Neuronal stem cell (in vitro differentiated cells): ENCODE results near the gene ARHGAP29.

Experiments
- DNase-seq: peaks from one replicate; pipeline ENCODE4 v3.0.0-alpha.2; 2013; ENCODE audit warnings: low spot score
- H2AFZ ChIP-seq: one replicate; pipeline ENCODE4 v1.6.1; 2013; ENCODE audit warnings: mild to moderate bottlenecking, low read length, inconsistent platforms
- H2AK5ac ChIP-seq: 2 replicates; pipeline ENCODE4 v1.6.1; 2013; ENCODE audit warnings: low read depth, mild to moderate bottlenecking, inconsistent platforms, low read length, moderate library complexity, mixed read lengths
- H2BK120ac ChIP-seq: 2 replicates; pipeline ENCODE4 v1.6.1; 2013; ENCODE audit warnings: low read depth, mild to moderate bottlenecking, inconsistent platforms, low read length, moderate library complexity, mixed read lengths
- H2BK12ac ChIP-seq: one replicate; pipeline ENCODE4 v1.6.1; 2013; ENCODE audit warnings: low read length, inconsistent platforms
- H2BK15ac ChIP-seq: 2 replicates; pipeline ENCODE4 v1.6.1; 2013; ENCODE audit warnings: mild to moderate bottlenecking, low read length, inconsistent platforms, mixed read lengths
- H2BK5ac ChIP-seq: one replicate; pipeline ENCODE4 v1.6.1; 2013; ENCODE audit warnings: inconsistent platforms, mild to moderate bottlenecking, low read length, moderate library complexity
- H3K14ac ChIP-seq: one replicate; pipeline ENCODE4 v1.6.1; 2013; ENCODE audit warnings: low read length, inconsistent platforms
- H3K18ac ChIP-seq: 2 replicates; pipeline ENCODE4 v1.6.1; 2013; ENCODE audit warnings: low read length, inconsistent platforms
- H3K23ac ChIP-seq: 2 replicates; pipeline ENCODE4 v1.6.1; 2013; ENCODE audit warnings: low read depth, mild to moderate bottlenecking, mixed read lengths, low read length, inconsistent platforms; ENCODE audit not compliant: poor library complexity
- H3K27ac ChIP-seq: replicated peaks from 3 replicates; pipeline ENCODE4 v1.5.1; 2013; ENCODE audit warnings: low read length, inconsistent platforms
- H3K27me3 ChIP-seq, 3 experiments: 2 replicates each; pipeline ENCODE4 v1.6.1; 2013; ENCODE audit warnings: low read length in 3 of 3, mild to moderate bottlenecking in 2 of 3, inconsistent platforms in 1 of 3, low read depth in 1 of 3, mixed read lengths in 1 of 3, moderate library complexity in 1 of 3; ENCODE audit not compliant: control insufficient read depth in 3 of 3, insufficient read depth in 3 of 3
- H3K36me3 ChIP-seq, 2 donors: replicated peaks in 1 of 2; 2 replicates each; pipeline ENCODE4 v1.6.1; 2013; ENCODE audit warnings: low read length in 2 of 2; ENCODE audit not compliant: control insufficient read depth in 2 of 2, insufficient read depth in 2 of 2
- H3K4ac ChIP-seq: 2 replicates; pipeline ENCODE4 v1.6.1; 2013; ENCODE audit warnings: inconsistent platforms, mild to moderate bottlenecking, low read length, moderate library complexity
- H3K4me1 ChIP-seq, 2 donors: 1 replicate in 1 of 2; 2 replicates in 1 of 2; pipeline ENCODE4 v1.6.1; 2013; ENCODE audit warnings: low read length in 2 of 2, low read depth in 1 of 2; ENCODE audit not compliant: control insufficient read depth in 2 of 2, insufficient read depth in 1 of 2
- H3K4me2 ChIP-seq: one replicate; pipeline ENCODE4 v1.6.1; 2013; ENCODE audit warnings: mild to moderate bottlenecking, low read length, inconsistent platforms; ENCODE audit not compliant: insufficient read depth, poor library complexity, severe bottlenecking
- H3K4me3 ChIP-seq, 2 donors: 2 replicates each; pipeline ENCODE4 v1.5.1; 2013; ENCODE audit warnings: low read length in 2 of 2, mild to moderate bottlenecking in 2 of 2, inconsistent platforms in 1 of 2, moderate library complexity in 1 of 2
- H3K79me1 ChIP-seq: one replicate; pipeline ENCODE4 v1.6.1; 2013; ENCODE audit warnings: low read depth, mild to moderate bottlenecking, inconsistent platforms, low read length, moderate library complexity
- H3K9ac ChIP-seq: one replicate; pipeline ENCODE4 v1.6.1; 2013; ENCODE audit warnings: mild to moderate bottlenecking, low read depth, low read length, inconsistent platforms; ENCODE audit not compliant: poor library complexity
- H3K9me3 ChIP-seq, 2 donors: replicated peaks in 1 of 2; 2 replicates each; pipeline versions ENCODE3 to v1.6.1; 2013; ENCODE audit warnings: low read length in 2 of 2, mild to moderate bottlenecking in 2 of 2, inconsistent platforms in 1 of 2, low read depth in 1 of 2, mixed read lengths in 1 of 2, moderate library complexity in 1 of 2; ENCODE audit not compliant: control insufficient read depth in 2 of 2, insufficient read depth in 1 of 2
- H4K8ac ChIP-seq: one replicate; pipeline ENCODE4 v1.6.1; 2013; ENCODE audit warnings: low read depth, mild to moderate bottlenecking, inconsistent platforms, low read length, moderate library complexity
- H4K91ac ChIP-seq: one replicate; pipeline ENCODE4 v1.6.1; 2013; ENCODE audit warnings: low read length, low read depth, mild to moderate bottlenecking, inconsistent platforms; ENCODE audit not compliant: poor library complexity
- WGBS, 2 donors: extraction: QIAGEN DNeasy Blood & Tissue Kit; methylation state at CpG; one replicate each; pipeline ENCODE4 v1.1.7; 2013; ENCODE audit warnings: missing lambda C conversion rate in 2 of 2, mixed read lengths in 1 of 2; ENCODE audit not compliant: insufficient read length in 2 of 2, insufficient replicate concordance in 1 of 2; ENCODE audit errors: extremely low coverage in 2 of 2; 5-methylcytosine and 5-hydroxymethylcytosine counted together

Gene ARHGAP29

GRCh38 chr1:94265011-94265422 lies 27.6 kb upstream of the ARHGAP29 start:
- Histone ChIP-seq H3K4ac (no peak overlapping the region), H3K36me3 (no peaks in the 10 kb centered on the region), H3K4me2 (no peak overlapping the region), H3K14ac (no peak overlapping the region), H3K27me3 (peaks cover 0 to 10% (median 0%) of the 10 kb centered on the region in 3 experiments), H2BK12ac (no peak overlapping the region), H3K79me1 (no peaks in the 10 kb centered on the region), H3K27ac (no peak overlapping the region), H2BK15ac (no peak overlapping the region), H3K4me3 (no peak overlapping the region), H3K23ac (no peak overlapping the region), H3K4me1 (no peaks in the 10 kb centered on the region), H3K9me3 (no peaks in the 10 kb centered on the region), H2AK5ac (no peak overlapping the region), H3K18ac (no peak overlapping the region), H2BK120ac (no peak overlapping the region), H2AFZ (no peak overlapping the region), H4K8ac (no peak overlapping the region), H4K91ac (no peak overlapping the region), H2BK5ac (no peak overlapping the region), H3K9ac (no peak overlapping the region)
- no peak for DNase-seq
- WGBS, 2 donors, result no CpG with 5 or more reads among the region's 3 CpGs

DNA sequence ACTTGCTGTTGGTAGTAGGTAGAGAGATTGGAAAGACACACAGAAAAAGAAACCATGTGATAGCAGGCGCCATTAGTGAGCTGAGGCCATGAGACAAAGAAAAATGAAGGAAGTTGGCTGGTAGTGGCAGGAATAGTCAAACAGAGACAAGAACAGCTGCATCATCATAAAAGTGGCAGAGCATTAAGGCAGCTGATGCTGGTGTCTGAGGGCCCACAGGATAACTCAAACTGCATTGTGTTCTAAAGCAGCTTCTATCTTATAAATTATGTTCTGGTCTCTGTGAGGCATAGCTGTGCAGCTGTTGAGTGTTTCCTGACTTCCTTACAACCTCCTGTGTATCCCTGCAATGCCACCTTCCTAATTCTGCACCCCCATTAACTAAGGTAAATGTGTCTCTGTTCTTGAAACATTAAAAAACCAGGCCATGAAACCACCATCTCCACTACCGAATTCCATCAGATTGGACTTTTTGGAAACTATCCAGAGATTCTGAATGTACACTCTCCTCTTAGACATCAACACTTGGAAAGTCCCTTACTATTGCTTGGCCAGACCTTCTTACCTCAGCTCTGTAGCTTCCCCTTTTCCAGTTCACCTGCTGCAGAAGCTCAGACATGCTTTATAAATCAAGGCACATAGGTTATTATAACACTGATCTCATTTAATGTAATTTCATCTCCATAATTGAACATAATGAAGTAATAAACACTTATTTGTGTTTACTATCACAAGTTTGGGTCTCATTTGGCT lies 23.4 kb upstream of the ARHGAP29 start:
- no peak for DNase-seq
- H3K4ac ChIP-seq, result no peak overlapping the region
- H2AK5ac ChIP-seq, result no peak overlapping the region
- no peak overlapping the region for H2BK5ac ChIP-seq
- H3K4me1 ChIP-seq, result no peaks in the 10 kb centered on the region
- H2BK120ac ChIP-seq, result no peak overlapping the region
- no peak overlapping the region for H2AFZ ChIP-seq
- H3K27ac ChIP-seq, result no peak overlapping the region
- no peak overlapping the region for H3K9ac ChIP-seq
- H3K23ac ChIP-seq, result no peak overlapping the region
- no peaks in the 10 kb centered on the region for H3K36me3 ChIP-seq
- H3K4me2 ChIP-seq, result no peak overlapping the region
- H2BK12ac ChIP-seq, result no peak overlapping the region
- no peaks in the 10 kb centered on the region for H3K9me3 ChIP-seq
- no peak overlapping the region for H3K4me3 ChIP-seq
- no peak overlapping the region for H4K91ac ChIP-seq
- H3K18ac ChIP-seq, result no peak overlapping the region
- H4K8ac ChIP-seq, result no peak overlapping the region
- no peak overlapping the region for H3K14ac ChIP-seq
- H3K79me1 ChIP-seq, result no peaks in the 10 kb centered on the region
- H3K27me3 ChIP-seq, result peaks cover 0 to 16% (median 0%) of the 10 kb centered on the region in 3 experiments
- no peak overlapping the region for H2BK15ac ChIP-seq
- no CpG with 5 or more reads among the region's 2 CpGs for WGBS, 2 donors

- WGBS, 2 donors, result no CpG with 5 or more reads among the region's 7 CpGs
- no peak overlapping the region for H3K9ac ChIP-seq
- no peak overlapping the region for H3K14ac ChIP-seq
- no peaks in the 10 kb centered on the region for H3K9me3 ChIP-seq
- H2AK5ac ChIP-seq, result no peak overlapping the region
- H4K8ac ChIP-seq, result no peak overlapping the region
- H3K18ac ChIP-seq, result no peak overlapping the region
- no peak overlapping the region for H2BK12ac ChIP-seq
- H3K23ac ChIP-seq, result no peak overlapping the region
- H4K91ac ChIP-seq, result no peak overlapping the region
- H2BK120ac ChIP-seq, result no peak overlapping the region
- no peaks in the 10 kb centered on the region for H3K4me1 ChIP-seq
- no peak overlapping the region for H2AFZ ChIP-seq
- H2BK5ac ChIP-seq, result no peak overlapping the region
- no peaks in the 10 kb centered on the region for H3K79me1 ChIP-seq
- peaks cover 0 to 19% (median 0%) of the 10 kb centered on the region in 3 experiments for H3K27me3 ChIP-seq
- no peak for DNase-seq
- H3K27ac ChIP-seq, result no peak overlapping the region
- H2BK15ac ChIP-seq, result no peak overlapping the region
- no peak overlapping the region for H3K4me2 ChIP-seq
- no peak overlapping the region for H3K4me3 ChIP-seq
- no peaks in the 10 kb centered on the region for H3K36me3 ChIP-seq
- H3K4ac ChIP-seq, result no peak overlapping the region
Measured at GRCh38 chr1:94259635-94260289, 22.4 kb upstream of the ARHGAP29 start.

- H3K4me2 ChIP-seq, result no peak overlapping the region
- no peak overlapping the region for H4K8ac ChIP-seq
- H2BK120ac ChIP-seq, result no peak overlapping the region
- H2AFZ ChIP-seq, result no peak overlapping the region
- H2BK5ac ChIP-seq, result no peak overlapping the region
- no peak overlapping the region for H3K23ac ChIP-seq
- H3K79me1 ChIP-seq, result no peaks in the 10 kb centered on the region
- no peak overlapping the region for H2BK12ac ChIP-seq
- no peak overlapping the region for H3K4ac ChIP-seq
- no peak overlapping the region for H4K91ac ChIP-seq
- H3K18ac ChIP-seq, result no peak overlapping the region
- DNase-seq, result no peak
- no peaks in the 10 kb centered on the region for H3K36me3 ChIP-seq
- no peak overlapping the region for H3K4me3 ChIP-seq
- H3K14ac ChIP-seq, result no peak overlapping the region
- H3K4me1 ChIP-seq, result no peaks in the 10 kb centered on the region
- no peaks in the 10 kb centered on the region for H3K9me3 ChIP-seq
- H2AK5ac ChIP-seq, result no peak overlapping the region
- peaks cover 0 to 25% (median 0%) of the 10 kb centered on the region in 3 experiments for H3K27me3 ChIP-seq
- no peak overlapping the region for H3K9ac ChIP-seq
- no peak overlapping the region for H2BK15ac ChIP-seq
- H3K27ac ChIP-seq, result no peak overlapping the region
Measured at GRCh38 chr1:94258873-94259331, 21.5 kb upstream of the ARHGAP29 start.
